SIG-M5 treated with dmso at 0.1 percent for 504 hours (cell line): ENCODE data around the gene B3GNT3.
A peak's percentile ranks its signal among the peaks of the same experiment; 100 is the strongest.
"Not testable (repeated sequence)": the region's sequence is repeated elsewhere in the genome, so short reads cannot be mapped to it uniquely, and the experiment has no call there.

ENCODE experiments used
- DNase-seq: peaks from one replicate; lab custom pipeline; 2025; ENCODE audit not compliant: unreplicated experiment; lab: John Stamatoyannopoulos, UW

B3GNT3 gene

DNA sequence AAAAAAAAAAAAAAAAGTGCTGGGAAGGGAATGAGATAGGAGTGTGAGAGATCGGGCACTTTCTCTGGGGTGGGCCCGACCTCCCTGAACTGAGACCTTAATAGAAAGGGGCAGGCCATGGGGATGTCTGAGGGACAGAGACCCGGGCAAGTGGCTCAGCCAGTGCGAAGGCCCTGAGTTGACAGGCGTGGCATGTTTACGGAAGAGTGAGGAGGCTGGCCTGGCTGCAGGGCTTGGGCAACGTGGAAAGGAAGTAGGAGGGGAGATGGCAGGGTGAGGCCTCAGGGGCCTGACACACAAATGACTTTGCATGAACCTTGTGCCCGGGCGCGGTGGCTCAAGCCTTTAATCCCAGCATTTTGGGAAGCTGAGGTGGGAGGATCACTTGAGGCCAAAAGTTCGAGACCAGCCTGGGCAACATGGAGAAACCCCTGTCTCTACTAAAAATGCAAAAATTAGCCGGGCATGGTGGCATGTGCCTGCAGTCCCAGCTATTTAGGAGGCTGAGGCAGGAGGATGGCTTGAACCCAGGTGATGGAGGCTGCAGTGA, 29.8 kb upstream of the B3GNT3 start:
- peak; percentile 71 for DNase-seq

DNA sequence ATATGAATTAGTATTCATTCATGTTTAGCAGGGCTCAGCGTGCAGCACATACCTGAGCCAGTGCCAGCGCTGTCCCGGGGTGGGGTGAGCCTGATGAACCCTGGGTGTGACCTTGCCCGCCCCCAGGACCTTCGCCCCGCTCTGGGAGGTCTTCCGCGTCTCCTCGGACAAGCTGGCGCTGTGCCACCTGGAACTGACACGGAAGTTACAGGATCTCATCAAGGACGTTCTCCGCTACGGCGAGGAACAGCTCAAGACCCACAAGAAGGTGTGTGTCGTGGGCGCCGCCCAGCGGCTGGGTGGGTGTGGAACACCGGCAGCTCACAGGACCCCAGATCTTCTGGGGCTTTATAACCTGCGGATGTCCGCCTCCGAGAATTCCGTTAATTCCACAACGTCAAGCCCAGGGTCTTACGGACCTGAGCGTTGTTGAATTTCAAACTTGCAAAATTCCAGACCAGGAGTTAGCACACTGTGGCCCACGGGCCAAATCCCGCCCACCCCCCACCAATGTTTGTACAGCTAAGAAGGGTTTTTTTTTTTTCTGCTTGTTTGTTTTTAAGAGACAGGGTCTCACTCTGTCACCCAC, 28.3 kb upstream of the B3GNT3 start:
- DNase-seq, result no peak

DNA sequence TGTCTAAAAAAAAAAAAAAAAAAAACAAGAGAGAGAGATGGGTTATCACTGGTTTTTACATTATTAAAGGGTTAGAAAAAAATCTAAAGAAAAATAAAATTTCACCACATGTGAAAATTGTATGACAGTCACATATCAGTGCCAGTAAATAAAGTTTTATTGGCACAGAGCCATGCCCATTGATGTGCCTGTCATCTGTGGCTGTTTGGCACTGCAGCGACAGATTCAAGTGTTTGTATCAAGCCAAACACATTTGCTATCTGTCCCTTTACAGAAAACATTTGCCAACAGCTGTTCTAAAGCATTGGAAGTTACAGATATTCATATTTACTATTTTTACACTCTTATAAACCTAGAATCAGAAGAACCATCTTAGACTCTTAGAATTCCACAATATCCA, 27.4 kb upstream of the B3GNT3 start:
- DNase-seq, result no peak

DNA sequence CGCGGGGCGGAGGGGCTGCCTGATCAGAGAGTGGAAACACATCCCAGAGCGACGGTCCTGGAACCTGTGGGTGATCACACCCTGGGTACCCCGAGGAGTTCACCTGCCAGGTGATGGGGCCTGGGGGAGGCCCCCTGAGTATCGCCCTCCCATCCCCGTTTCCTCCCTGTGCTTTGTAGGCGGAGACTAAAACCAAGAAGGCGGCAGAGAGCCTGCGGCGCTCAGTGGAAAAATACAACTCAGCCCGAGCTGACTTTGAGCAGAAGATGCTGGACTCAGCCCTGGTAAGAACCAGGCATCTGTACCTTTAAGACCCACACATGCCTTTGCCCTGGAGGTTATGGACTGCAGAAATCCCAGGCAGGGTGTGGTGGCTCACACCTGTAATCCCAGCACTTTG, 24.3 kb upstream of the B3GNT3 start:
- DNase-seq, result no peak

DNA sequence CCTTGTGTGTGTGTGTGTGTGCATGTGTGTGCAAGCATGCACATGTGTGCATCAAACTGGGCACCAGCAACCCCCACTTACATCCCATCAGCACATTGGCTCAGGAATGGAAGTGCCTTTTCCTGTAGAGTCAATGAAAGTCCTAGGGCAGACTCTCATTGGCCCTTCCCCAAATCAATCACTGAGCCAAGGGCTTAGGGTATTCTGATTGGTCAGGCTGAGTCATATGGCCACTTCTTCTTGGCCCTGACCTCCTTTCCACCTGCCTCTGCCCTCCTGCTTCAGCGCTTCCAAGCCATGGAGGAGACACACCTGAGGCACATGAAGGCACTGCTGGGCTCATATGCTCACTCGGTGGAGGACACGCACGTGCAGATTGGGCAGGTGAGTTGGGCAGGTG, 22.8 kb upstream of the B3GNT3 start:
- no peak for DNase-seq

DNA sequence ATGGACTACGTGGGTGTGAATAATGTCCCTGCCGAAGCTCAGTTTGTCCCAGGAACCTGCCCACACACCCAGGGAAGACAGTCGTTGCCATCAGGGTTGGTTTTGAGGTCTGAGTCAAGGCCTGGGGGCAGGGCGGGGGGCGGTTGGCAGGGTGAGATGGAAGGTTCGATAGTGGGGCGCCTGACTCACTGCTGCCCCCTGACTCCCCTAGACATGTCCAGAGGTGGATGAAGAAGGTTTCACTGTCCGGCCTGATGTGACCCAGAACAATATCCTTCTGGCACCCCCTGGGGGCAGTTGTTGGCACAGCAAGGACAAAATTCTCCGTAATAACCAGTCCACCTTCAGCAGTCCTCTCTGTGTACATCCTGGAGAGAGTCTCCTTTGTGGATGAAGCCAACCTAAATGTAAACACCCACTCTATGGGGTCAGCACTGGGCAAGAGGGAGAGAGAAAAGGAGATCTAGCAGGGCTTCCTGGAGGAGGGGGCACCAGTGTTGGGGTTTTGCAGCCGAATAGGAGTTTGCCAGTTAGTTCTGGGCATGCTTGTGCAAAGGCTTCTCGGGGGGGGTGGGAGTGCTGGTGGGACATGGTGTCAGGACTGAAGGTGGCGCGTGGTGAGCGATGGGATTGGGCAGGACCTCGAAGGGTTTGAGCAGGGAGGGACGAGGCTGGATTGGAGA, 19.6 kb upstream of the B3GNT3 start:
- no peak for DNase-seq

DNA sequence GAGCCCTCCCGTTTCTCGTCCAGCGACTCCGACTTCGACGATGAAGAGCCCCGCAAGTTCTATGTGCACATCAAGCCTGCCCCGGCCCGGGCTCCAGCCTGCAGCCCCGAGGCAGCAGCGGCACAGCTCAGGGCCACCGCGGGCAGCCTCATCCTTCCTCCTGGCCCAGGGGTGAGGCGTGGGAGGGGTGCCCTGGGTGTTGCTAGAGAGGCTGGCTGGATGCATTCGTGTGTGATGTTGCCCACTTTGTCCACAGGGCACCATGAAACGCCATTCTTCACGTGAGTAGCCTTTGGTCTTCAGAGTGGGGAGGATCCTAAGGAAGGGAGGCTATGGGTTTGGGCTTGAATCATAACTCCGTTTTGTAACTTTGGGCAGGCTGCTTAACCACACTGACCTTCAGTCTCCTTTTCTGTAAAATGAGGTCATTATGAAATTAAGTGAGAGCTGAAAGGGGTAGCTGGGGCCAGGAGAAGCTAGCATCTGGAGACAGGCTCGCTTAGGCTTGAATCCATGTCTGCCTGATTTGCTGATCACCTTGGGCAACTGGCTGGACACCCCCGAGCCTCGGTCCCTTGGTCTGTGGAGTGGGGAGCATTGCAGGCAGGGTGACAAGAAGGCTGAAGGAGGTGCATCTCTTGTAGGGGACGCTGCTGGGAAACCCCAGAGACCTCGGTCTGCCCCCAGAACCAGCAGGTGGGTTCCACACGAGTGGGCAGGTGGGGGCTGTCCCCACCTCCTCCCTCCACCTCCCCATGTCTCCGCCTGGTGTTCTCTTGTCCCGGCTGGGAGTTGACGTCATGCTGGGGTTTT, 18.7 kb upstream of the B3GNT3 start:
- DNase-seq, result no peak

DNA sequence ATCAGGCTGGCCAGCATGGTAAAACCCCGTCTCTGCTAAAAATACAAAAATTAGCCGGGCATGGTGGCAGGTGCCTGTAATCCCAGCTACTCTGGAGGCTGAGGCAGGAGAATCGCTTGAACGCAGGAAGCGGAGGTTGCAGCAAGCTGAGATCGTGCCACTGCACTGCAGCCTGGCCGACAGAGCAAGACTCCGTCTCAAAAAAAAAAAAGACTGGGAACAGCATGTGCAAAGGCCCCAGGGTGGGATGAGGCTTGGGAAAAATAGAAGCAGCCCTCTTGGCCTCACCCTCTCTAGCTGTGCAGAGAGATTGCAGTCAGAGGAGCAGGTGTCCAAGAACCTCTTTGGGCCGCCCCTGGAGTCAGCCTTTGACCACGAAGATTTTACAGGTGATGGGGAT, 17.1 kb upstream of the B3GNT3 start:
- DNase-seq, result not testable (repeated sequence)

DNA sequence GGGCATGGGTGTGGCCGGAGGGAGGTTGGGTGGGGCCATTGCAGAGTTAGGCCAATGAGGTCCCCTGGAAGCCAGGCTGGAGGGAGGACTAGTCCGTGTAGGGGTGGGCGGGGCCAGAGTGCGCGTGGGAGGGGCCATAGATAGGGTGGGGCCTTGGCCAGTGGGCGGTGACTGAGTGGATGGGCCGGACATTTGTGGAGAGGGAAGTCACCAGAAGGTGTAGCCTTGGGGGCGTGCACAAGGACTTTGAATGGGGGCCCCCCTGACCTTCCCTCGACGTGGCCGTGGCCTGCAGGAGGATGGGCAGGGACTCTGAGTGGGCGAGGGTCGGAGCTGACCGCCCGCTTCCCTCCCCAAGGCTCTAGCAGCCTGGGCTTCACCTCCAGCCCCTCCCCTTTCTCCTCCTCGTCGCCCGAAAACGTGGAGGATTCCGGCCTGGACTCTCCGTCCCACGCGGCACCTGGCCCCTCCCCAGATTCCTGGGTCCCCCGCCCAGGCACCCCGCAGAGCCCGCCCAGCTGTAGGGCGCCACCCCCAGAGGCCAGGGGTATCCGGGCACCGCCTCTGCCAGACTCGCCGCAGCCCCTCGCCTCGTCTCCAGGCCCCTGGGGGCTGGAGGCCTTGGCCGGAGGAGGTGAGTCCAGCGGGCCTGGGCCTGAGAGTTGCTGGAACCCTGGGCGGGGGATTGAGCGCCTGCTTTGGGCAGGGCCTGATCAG, 16.5 kb upstream of the B3GNT3 start:
- peak; percentile 33 for DNase-seq

DNA sequence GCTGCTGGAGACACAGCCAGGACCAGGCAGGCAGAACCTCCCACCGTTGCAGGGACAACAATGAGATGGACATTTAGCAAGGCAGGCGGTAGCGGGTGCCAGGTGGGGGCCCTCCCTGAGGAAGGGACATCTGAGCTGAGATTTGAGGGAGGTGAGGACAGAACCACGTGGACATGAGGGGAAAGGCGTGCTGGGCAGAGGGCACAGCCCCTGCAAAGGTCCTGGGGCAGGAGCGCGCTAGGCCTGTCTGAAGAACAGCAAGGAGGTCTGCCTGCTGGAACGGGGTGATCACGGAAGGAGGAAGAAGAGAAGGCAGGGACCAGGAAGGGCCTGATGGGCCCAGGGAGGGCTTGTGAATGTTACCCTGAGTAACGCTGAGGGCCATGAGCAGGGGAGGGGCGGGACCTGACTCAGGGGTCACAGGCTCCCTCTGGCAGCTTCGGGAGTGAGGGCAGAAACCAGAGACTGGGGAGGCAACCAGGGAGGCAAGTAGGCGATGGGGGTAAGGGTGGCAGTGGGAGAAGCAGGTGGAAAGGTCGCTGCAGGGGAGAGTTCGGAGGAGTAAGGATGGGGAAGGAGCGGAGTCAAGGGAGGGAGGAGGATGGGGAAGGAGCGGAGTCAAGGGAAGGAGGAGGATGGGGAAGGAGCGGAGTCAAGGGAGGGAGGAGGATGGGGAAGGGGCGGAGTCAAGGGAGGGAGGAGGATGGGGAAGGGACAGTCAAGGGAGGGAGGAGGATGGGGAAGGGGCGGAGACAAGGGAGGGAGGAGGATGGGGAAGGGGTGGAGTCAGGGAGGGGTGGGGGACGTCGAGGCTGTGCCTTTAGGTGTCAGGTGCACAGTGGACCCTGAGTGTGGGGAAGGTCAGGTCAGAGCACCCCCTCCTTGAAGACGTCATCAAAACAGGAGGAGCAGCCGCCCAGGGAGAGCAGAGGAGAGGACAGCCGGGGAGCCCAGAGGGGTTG, 15.7 kb upstream of the B3GNT3 start:
- peak; percentile 42 for DNase-seq

DNA sequence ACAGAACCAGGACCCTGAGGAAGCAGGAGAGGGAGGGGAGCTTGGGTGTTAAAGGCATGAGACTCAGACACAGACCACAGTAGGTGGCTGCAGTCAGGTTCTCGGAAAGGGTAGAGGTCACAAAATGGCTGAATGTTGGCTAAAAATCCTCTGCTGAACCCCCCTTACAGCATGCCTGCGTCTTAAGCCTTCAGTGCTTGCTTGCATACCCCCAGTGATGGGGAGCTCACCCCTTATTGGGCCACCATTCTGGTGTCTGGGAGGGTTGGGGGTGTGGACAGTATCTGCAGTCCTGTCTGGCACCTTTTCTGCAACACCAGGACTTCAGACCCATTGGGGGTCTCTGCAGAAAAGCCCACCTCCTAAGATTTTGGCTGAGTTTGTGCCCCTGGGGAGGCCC, 14.2 kb upstream of the B3GNT3 start:
- DNase-seq, result no peak

DNA sequence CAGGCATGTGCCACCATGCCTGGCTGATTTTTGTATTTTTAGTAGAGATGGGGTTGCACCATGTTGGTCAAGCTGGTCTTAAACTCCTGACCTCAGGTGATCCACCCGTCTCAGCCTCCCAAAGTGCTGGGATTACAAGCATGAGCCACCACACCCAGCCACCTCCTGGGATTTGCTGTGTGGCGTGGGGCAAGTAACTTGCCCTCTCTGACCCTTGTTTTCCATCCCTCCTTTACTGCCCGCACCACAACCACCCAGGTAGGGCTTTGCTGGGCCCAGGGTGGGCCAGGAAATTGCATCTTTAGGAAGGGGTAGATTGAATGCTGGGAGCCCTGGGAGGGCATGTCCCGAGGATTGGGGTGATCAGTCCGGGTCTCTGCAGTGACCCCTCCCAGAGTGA, 11.2 kb upstream of the B3GNT3 start:
- DNase-seq, result not testable (repeated sequence)

DNA sequence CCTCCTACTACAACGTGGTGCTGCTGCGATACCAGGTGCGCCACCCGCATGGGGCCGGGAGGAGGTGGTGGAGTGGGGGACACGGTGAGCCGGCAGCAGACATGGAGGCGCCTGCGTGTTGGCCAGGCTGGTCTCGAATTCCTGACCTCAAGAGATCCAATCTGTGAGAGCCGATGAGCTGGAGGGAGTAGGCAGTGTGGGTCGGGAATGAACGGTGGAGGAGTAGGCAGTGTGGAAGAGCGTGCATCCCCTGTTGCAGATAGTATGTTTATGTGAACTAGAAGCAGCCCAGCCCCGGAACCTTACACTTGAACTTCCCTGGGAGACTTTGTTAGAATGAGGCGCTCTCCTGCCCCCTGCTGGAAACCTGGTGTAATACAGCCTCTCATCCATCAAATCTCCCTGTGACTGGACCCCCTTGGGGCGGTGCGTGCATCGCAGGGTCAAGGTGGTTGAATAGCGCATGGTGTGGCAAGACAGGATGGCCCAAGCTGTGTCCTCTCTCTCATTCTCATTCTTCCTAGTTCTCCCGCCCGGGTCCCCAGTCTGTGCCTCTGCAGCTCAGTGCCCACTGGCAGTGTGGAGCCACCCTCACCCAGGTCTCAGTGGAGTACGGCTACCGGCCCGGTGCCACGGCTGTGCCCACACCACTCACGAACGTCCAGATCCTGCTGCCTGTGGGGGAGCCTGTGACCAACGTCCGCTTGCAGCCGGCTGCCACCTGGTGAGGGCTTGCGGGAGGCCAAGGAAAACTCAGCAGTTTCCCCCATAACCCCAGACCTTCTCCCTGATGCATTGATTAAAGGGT, 10.5 kb upstream of the B3GNT3 start:
- peak; percentile 74 for DNase-seq

DNA sequence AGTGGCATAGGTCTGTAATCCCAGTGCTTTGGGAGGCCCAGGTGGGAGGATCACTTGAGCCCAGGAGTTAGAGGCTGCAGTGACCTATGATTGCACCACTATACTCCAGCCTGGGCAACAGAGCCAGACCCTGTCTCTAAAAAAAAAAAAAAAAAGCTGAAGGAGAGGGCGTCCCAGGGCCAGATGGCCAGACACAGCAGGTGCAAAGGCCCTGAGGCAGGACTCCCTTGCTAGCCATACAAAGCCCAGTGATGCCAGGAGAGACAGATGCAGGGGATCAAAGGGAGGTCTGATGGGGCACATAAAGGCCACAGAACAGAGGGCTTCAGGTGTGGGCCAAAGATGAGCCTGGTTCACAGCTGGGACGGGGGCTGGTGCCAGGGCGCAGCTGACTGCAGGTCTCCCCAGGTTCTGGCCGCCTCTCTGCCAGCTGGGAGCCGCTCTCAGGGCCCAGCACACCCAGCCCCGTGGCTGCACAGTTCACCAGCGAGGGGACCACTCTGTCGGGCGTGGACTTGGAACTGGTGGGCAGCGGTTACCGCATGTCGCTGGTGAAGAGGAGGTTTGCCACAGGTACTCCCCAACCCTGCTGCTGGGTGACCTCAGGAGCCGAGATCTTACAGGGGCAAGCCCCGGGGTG, 7.5 kb upstream of the B3GNT3 start:
- DNase-seq, result no peak

DNA sequence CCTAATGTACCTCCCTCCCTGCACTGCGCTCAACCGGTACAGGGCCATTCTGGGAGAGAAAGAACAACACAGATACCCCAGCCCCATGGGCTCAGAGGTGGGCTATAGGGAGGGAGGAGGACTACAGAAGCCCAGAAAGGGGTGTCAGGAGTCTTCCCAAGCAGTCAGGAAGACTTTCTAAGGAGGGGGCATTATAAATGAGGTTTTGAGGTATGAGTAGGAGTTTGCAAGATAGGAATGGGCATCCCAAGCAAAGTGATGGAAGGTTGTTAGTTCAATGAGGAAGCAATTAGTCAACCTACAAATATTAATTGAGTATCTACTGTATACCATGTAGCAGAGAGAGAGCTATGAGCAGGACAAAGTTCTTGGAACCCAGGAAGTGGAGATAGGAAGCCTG, 6.3 kb upstream of the B3GNT3 start:
- no peak for DNase-seq

DNA sequence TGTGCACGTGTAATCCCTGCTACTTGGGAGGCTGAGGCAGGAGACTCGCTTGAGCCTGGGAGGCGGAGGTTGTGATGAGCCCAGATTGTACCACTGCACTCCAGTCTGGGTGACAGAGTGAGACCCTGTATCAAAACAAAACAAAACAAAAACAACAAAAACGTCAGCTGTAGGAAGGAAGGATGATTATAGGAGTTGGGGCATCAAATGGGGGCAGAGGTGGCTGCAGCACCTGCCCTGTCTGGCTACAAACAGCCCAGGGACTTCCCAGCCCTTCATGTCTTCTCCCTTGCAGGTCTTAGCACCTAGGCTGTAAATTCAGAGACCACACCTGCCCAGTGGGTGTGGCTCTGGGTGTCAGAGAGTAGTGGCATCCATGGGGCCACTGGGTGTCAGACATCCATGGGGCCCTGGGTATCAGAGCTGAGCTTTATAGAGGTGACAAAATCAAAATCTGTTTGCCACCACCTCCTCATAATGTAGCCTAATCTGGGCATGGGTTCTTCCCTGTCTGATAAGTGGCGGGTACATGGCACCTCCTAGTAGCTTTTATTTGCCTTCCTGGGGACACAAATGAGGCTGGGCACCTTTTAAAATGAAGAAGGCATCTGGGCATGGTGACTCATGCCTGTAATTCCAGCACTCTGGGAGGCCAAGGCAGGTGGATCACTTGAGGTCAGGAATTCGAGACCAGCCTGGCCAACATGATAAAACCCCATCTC, 4.7 kb upstream of the B3GNT3 start:
- no peak for DNase-seq

DNA sequence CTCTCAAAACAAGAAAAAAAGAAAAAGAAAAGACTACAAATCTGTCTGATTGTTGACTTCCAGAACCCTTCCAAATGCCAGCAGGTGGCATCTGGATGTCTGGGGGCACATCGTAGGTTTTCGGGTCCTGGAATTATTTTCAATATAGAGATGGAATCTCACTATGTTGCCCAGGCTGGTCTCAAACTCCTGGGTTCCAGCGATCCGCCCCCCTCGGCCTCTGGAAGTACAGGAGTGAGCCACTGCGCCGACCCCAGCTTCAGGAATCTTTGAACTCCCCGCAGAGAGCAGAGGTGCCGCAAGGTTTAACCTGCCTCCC, 567 bp upstream of the B3GNT3 start:
- DNase-seq, result no peak

DNA sequence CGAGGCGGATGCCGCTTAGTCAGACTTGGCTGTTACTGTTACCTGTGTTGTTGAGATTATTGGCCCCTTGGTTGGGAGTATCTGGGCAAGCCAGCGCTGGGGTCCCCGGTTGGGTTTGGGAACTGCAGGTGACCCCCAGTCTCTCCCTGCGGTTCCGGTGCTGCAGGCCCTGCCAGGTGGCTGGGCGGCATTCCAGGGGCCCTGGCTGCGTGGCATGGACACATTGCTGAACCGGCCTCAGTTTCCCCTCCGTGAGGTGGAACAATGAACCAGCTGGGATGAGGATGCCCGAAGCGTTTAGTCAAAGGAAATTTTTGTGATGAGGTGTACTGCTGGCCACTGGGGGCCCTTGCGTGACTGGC, 538 bp downstream of the B3GNT3 start:
- no peak for DNase-seq
